ENCODE measurements around the gene ATXN8OS. TPM values are rescaled to one million over a fixed set of nuclear protein-coding genes. Genes with fewer than 3 reads are reported as not detected.
"Not testable (repeated sequence)": the region's sequence is repeated elsewhere in the genome, so short reads cannot be mapped to it uniquely, and the experiment has no call there.

The ATXN8OS gene
- not detected in 2 replicates for total RNA-seq
- not detected for polyA plus RNA-seq (2012)

DNA sequence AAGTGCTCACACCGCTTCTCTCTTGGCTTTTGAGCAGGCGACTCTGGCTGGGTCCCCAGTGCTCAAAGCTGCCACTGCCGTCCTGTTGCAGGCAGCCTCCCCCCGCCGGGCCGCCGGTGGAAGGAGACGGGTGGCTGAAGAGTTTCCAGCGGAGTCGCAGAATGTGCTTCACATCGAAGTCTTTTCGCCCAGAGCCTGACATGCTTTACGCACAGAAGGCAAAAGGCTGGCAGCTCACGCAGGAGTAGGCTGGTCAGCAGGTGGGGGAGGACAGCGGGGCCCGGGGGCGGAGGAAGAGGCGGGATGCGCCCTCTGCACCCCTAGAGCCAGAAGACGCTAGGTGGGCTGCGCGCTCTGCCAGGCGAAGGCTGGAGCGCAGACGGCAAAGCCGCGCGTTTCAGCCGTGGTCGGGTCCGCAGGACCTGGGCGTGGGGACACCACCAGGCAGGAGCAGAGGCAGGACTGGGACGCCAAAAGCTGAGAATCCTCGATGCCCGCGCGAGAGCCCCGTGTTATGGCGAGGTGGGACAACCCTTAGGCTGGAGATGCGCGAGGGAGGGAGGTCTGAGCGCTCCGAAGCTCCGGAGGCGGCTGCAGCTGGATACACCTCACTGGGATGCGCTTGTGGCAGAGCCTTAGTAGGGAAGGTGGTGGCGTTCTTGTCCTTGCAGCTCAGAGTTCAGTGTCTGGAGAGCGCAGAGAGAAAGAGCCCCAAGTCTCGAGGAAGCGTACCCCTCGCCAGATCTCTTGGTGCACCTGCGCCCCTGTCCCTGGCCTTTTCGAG, at the start of gene ATXN8OS:
Gene ATXN8OS, plus strand, starts transcription at position 329 of the 784 bp plus-strand sequence.
- DNase-seq (ENCODE audit: low read depth), result no peak

GRCh38 chr13:70080012-70080411, 27.6 kb upstream of the ATXN8OS start:
- DNase-seq (ENCODE audit: low read depth), result peak; percentile 1

DNA sequence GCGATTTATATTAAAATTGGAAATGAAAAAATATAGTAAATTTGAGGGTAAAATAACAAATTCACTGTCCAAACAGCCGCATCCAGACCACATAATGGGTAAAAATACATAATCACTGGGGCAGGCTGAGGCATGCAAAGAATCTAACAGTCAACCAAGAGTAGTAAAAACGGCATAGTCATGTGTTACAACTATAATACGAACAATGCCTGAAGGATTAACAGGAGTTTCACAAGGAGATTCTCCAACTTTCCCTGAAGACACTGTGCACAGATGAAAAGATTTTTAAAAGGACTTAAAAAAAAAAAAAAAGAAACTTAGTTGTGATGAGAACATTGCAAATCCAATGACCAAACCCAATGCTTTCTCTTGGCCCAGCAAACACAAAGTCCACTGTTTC, 20.4 kb upstream of the ATXN8OS start:
- DNase-seq (ENCODE audit: low read depth), result no peak

DNA sequence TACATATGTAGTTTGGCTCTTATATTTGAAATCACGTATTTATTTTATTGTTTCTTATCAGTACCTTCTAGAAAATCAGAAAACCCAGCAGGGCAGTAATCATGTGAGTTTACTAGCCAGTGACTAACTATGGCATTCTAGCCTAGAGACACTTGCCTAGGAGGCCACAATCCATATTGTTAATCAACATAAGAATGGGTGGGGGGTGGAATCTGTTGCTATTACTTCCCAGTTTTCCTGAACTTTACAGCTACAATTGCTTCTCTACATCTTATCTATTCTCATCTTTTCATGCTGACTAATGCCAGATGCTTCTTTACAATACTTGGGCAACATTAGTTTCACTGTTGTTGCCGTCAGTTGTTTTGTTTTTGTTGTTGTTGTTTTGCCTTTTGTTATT, 18.7 kb upstream of the ATXN8OS start:
- DNase-seq (ENCODE audit: low read depth), result no peak

- no peak for DNase-seq (ENCODE audit: low read depth)
Measured at GRCh38 chr13:70090036-70090723, 17.4 kb upstream of the ATXN8OS start.

GRCh38 chr13:70098669-70099068, 9.0 kb upstream of the ATXN8OS start:
- DNase-seq (ENCODE audit: low read depth), result no peak

DNA sequence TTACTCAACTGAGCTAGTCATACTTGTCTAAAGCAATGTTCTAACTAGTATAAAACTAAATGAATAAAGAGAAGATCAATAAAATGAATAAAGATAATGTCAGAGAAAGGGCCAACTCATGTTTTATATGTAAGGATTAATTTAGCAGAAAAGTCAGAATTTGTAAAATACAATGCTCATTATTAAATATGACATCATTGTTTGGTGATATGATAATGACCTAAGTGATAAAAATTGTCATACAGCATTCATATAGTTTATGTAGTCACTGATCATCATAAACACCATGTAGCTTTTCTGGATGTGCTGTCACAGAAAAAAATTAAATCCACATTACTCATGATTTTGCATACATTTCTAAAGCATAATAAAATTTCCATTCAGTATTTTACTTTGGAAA, 3.1 kb upstream of the ATXN8OS start:
- no peak for DNase-seq (ENCODE audit: low read depth)

DNA sequence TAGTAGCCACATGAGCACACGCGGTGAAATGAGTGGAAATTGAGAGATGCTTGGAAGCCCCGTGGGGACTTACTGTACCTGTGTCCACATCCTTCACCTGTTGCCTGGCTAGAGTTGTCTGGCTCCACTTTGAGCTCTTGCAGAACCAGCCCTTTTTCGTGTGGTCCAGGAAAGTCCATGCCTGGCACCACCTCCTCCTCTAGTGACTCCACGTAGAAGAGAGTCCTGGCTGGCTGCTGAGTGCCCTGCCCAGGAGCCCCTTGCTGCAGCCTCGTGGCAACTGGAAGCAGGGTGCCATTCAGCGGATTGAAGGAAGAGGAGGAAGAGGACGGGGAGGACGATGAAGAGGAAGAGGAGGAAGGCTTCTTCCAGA, 515 bp upstream of the ATXN8OS start:
- DNase-seq (ENCODE audit: low read depth), result no peak

DNA sequence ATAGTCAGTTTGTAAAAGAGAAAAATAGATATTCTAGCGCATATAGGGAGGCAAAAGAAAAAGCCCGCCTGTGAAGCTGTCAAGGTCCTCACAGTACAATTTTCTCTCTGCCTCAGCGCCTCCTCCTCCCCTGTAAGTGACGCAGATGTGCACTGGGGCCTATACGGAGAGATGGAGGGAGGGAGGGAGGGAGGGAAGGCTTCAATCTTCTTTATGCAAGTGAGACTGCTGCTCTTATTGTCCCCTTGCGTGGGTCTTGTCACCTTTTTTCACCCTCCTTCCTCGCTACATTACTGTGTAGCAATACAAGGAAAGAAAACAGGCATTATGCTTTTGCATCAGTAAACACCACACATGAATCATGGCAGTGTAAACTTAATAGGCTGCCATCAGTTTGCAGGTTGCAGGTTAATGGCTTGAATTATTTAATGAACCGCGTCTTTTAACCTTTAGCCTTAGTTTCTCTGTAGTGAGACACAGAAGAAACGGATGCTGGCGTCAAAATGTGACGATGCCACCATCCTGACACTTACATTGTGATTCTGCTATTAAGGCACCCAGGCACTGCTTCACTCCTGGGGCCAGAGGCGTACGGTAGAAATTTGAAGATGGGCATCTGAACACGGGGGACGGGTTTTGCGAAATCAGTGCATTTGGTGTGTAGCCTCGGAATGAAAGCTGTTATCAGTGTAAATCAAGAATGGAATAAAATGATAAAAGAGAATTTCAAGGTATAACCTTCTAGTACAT, 905 bp downstream of the ATXN8OS start, which contains the start of gene KLHL1:
Gene KLHL1, minus strand, starts transcription at position 97 of the 750 bp plus-strand sequence. CDS start 753 bp downstream, outside the sequence.
- no peak for DNase-seq (ENCODE audit: low read depth)

- no peak for DNase-seq (ENCODE audit: low read depth)
Measured at GRCh38 chr13:70117338-70117905, 9.8 kb downstream of the ATXN8OS start.

DNA sequence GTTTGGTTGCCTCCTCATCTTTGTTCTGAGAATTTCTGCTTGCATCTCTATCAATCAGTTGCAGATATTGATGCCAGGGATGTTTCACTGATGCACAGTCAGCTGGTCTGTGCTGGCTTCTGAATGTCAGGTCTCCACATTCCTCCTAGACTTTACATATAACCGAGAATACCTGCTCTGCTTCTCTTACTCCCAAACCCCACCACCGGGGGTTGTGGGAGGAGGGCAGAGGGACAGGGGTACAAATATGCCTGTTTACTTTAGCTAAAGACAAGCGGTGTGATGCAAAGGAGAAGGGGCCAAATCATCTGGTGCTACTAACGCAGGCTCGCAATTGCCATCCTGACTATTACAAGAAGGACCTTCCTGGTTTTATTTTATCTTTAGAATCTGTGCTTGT, 18.1 kb downstream of the ATXN8OS start:
- no peak for DNase-seq (ENCODE audit: low read depth)

DNA sequence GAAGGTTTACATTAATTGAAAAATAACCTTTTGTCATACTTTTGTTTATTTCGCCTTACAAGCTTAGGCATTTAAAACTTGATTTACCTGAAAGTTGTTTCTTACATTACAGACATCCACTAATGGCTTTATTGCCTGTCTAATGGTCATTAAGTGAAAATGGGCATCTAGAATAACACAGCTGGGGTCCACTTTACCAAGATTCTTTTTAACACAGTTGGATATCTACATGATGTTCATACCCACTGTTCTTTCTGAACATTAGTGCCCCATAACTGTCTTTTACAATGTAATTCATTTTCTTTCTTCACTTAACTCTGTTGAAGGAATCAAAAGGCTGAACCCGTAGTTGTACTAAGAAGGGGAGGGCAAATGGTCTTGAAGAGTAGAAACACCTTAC, 20.5 kb downstream of the ATXN8OS start:
- no peak for DNase-seq (ENCODE audit: low read depth)

DNA sequence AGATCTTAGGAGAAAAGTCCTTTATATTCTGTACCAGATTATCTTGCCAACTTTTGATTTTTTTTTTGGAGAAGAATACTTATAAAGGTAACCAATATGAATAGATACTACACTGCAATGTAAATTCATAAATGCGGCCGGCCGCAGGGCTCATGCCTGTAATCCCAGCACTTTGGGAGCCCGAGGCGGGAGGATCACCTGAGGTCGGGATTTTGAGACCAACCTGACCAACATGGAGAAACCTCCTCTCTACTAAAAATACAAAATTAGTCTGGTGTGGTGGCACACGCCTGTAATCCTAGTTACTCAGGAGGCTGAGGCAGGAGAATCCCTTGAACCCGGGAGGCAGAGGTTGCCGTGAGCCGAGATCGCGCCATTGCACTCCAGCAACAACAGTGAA, 35.0 kb downstream of the ATXN8OS start:
- not testable (repeated sequence) for DNase-seq (ENCODE audit: low read depth)

DNA sequence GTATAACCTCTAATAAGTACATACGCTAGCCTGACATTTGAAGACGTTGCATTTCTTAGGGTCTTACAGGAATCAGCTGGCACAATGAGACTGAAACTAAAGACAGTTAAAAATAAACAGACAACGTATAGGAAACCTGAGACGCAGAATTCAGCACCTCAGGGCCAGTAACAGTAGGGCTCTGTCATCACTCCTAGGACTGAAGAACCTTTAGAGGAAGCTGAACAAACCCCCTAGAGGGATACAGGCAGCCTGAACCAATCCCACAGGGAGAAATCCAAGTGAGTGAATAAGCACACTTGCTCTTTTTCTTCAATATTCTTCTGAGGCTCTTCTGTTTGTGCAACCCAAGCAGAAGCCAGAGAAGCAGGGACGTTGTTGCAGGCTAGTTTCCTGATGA, 54.5 kb downstream of the ATXN8OS start:
- DNase-seq (ENCODE audit: low read depth), result no peak

DNA sequence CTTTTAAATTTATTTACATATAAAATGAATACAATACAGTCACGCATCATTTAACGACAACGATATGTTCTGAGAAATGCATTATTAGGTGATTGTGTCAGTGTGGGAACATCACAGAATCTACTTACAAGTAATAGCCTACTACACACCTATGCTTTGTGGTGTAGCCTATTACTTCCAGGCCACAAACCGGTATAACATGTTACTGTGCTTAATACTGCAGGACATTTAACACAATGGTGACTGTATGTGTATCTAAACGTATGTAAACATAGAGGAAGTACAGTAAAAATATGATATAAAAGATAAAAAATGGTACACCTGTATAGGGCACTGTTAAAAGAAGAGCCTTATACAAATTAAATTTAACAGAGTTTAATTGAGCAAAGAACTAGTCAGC, 63.1 kb downstream of the ATXN8OS start:
- DNase-seq (ENCODE audit: low read depth), result no peak

DNA sequence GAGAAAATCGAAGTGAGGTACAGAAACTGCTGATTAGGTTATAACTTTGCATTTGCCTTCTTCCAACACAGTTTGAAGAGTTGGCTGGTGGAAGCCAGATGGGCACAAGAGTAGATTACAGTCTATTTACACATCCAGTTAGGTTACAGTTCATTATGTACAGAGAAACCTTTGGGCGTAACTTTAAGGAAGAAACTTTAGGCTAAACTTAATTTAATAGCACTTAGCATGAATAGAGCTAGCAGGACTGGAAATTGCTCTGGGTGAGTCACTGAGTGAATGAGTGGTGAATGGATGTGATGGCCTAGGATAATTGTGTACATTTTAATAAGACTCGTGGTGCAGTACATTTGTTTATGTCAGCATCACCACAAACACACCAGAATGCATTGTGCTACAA, 63.5 kb downstream of the ATXN8OS start:
- DNase-seq (ENCODE audit: low read depth), result no peak

- no peak for DNase-seq (ENCODE audit: low read depth)
Measured at GRCh38 chr13:70172946-70173597, 65.4 kb downstream of the ATXN8OS start.

- no peak for DNase-seq (ENCODE audit: low read depth)
Measured at GRCh38 chr13:70173598-70173959, 66.0 kb downstream of the ATXN8OS start.

GRCh38 chr13:70178346-70178745, 70.7 kb downstream of the ATXN8OS start:
- no peak for DNase-seq (ENCODE audit: low read depth)
